ENCODE results near the gene C13orf46.

Gene C13orf46

DNA sequence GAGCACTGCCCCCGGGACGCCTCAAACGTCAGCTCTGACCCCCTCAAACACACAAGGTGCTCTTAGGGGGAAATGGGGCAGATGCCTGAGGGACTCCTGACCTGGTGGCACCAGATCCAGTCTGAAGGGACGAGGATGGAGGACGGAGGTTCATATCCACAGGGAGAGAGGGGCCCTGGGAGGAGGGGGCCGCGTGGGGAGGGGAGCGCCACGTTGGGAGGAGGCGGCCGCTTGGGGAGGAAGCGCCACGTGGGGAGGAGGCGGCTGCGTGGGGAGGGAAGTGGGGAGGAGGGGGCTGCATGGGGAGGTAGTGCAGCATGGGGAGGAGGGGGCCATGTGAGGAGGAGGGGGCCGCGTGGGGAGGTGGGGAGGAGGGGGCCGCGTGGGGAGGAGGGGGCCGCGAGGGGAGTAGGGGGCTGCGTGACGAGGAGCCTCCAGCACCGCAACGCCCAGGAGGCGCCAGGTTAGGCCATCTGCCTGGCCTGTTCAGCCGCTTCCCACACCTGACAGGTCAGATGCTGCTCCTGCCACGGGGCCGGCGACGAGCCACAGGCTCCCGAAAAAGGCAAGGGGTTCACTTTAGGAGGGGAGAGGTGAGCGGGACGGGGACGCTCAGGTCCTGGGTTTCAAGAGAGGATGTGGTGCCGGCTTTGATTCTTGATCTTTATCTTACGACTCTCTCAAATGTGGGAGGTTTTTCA lies 36.7 kb upstream of the C13orf46 start:
- H3K27me3 ChIP-seq (ENCODE audit: control insufficient read depth, insufficient read depth, low read length), result no peaks in the 10 kb centered on the region
- peaks cover 6% of the 10 kb centered on the region; the same call in 1 of the 2 replicates for H3K36me3 ChIP-seq (ENCODE audit: control insufficient read depth, insufficient read depth, low read length)
- H3K27ac ChIP-seq (ENCODE audit: low read length), result no peak overlapping the region
- WGBS (ENCODE audit: insufficient coverage, insufficient read length), result no CpG with 5 or more reads among the region's 37 CpGs
- no peak overlapping the region for H3K4me3 ChIP-seq (ENCODE audit: low read length)
- H3K4me1 ChIP-seq (ENCODE audit: control insufficient read depth, insufficient read depth, low read length), result no peaks in the 10 kb centered on the region
- DNase-seq (ENCODE audit: low read depth, low spot score), result no peak
- no peaks in the 10 kb centered on the region for H3K9me3 ChIP-seq (ENCODE audit: control insufficient read depth, insufficient read depth, low read length)

DNA sequence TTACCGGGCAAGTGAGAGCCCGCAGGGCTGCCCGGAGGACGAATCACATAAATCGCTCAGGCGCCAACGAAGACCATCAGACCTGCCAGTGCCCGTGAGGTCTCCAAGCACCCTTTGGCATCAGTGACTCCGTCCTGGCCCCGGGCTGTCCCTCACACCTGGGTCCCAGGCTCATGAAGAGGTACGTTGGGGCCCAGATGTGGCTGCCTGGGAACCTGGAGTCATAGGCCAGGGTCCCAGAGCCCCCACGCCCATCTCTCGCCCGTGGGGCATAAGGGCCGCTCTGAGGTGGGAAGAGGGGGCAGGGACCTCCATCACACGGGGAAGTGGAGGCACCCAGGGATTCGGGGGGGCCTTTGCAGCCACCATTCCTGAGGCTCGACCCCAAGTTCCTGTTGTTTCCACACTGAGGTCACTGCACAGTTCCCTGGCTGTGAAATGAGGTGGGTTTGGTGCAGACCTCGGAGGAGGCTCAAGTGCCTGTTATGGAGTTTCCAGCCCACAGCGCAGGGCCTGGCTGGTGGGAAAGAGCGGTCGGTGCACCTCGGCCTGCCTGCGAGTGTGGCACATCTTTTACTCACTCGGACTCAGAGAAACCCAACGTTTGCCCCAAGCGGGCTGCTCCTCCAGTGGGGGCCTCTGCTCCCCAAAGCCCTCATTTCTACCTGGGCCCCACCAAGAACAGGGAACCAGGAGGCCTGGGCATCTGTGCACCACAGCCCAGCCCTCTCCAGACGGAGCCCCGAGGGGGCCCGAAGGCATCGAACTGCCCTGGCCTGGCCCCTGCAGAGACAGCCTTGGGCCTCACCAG lies 35.9 kb upstream of the C13orf46 start:
- Histone ChIP-seq H3K9me3 (ENCODE audit: control insufficient read depth, insufficient read depth, low read length) (no peaks in the 10 kb centered on the region), H3K4me1 (ENCODE audit: control insufficient read depth, insufficient read depth, low read length) (no peaks in the 10 kb centered on the region), H3K27me3 (ENCODE audit: control insufficient read depth, insufficient read depth, low read length) (no peaks in the 10 kb centered on the region), H3K4me3 (ENCODE audit: low read length) (no peak overlapping the region), H3K36me3 (ENCODE audit: control insufficient read depth, insufficient read depth, low read length) (peaks cover 6% of the 10 kb centered on the region; the same call in 1 of the 2 replicates), H3K27ac (ENCODE audit: low read length) (no peak overlapping the region)
- no CpG with 5 or more reads among the region's 31 CpGs for WGBS (ENCODE audit: insufficient coverage, insufficient read length)
- no peak for DNase-seq (ENCODE audit: low read depth, low spot score)

DNA sequence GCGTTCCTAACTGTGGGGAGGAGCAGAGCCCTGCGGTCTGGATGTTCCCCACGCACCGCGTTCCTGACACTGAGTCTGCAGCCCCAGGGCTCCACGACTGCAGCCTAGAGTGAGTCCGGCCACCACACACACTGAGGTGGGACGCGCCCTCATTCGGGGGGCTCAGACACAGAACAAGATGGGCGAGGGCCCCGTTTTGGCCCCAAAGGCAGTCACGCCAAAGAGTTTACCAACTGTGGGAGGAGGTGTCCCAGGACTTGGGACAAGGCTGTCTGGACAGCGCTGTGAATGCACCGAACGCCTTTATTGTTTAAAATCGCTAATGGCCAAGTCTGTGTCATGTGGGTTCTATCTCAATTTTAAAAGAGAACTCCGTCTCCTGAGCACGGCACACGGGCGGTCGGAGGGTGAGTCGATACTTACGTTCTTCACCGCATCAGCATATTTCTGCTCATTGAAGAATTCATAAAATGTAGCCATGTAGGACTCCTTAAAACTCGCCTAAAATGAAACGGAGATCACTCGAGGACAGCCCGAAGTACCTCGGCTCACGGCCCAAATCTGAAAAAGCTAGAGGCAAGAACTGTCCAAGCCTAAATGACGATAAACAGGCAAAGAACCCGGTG lies 35.2 kb upstream of the C13orf46 start:
- Histone ChIP-seq H3K4me3 (ENCODE audit: low read length) (no peak overlapping the region), H3K27ac (ENCODE audit: low read length) (no peak overlapping the region), H3K4me1 (ENCODE audit: control insufficient read depth, insufficient read depth, low read length) (no peaks in the 10 kb centered on the region), H3K9me3 (ENCODE audit: control insufficient read depth, insufficient read depth, low read length) (no peaks in the 10 kb centered on the region), H3K36me3 (ENCODE audit: control insufficient read depth, insufficient read depth, low read length) (peaks cover 6% of the 10 kb centered on the region; the same call in 1 of the 2 replicates), H3K27me3 (ENCODE audit: control insufficient read depth, insufficient read depth, low read length) (no peaks in the 10 kb centered on the region)
- no peak for DNase-seq (ENCODE audit: low read depth, low spot score)
- no CpG with 5 or more reads among the region's 33 CpGs for WGBS (ENCODE audit: insufficient coverage, insufficient read length)

DNA sequence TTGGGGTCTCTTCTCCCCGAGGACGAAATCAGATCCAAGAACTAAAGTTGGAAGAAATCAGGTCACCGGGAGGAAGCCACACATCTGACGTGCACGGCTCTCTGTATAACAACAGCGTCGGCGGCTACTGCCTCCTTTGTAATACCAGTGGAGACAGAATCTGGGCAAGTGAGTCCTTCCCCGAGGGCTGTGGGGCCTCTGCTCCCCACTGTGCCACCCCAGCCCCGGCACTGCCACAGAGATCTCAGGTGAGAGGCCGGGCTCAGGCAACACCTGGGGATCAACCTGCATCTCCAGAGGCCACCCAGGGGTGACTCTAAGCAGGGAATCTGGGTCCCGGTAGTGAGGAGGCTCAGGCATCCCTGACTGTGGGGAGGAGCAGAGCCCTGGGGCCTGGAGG lies 33.7 kb upstream of the C13orf46 start:
- WGBS (ENCODE audit: insufficient coverage, insufficient read length), result no CpG with 5 or more reads among the region's 12 CpGs
- no peak overlapping the region for H3K4me3 ChIP-seq (ENCODE audit: low read length)
- H3K27me3 ChIP-seq (ENCODE audit: control insufficient read depth, insufficient read depth, low read length), result no peaks in the 10 kb centered on the region
- no peak overlapping the region for H3K27ac ChIP-seq (ENCODE audit: low read length)
- peaks cover 6% of the 10 kb centered on the region; the same call in 1 of the 2 replicates for H3K36me3 ChIP-seq (ENCODE audit: control insufficient read depth, insufficient read depth, low read length)
- DNase-seq (ENCODE audit: low read depth, low spot score), result no peak
- no peaks in the 10 kb centered on the region for H3K9me3 ChIP-seq (ENCODE audit: control insufficient read depth, insufficient read depth, low read length)
- no peaks in the 10 kb centered on the region for H3K4me1 ChIP-seq (ENCODE audit: control insufficient read depth, insufficient read depth, low read length)

DNA sequence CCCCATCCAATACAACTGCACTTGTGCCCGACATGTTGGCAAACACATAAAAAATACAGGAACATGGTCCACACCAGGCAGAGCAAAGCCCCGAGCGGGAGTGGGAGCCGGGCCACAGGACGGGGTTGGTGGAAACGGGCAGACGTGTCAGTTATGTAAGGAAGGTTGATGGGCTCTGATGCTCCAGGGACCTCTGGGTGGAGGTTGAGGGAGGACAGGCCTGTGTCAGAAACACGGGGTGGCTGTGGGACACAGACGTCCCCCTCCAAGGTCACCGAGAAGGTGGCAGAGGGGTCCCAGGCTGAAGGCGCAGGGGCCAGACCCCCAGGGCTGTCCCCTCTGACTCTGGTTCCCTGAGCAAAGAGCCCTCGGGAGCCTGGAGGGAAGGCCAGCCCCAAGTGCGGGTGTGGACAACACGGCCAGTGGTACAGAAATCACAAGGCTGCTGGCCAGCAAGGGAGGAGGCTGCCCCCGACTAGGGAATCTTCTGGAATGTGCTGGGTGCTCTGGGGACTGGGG lies 31.4 kb upstream of the C13orf46 start:
- Histone ChIP-seq H3K4me3 (ENCODE audit: low read length) (no peak overlapping the region), H3K9me3 (ENCODE audit: control insufficient read depth, insufficient read depth, low read length) (no peaks in the 10 kb centered on the region), H3K36me3 (ENCODE audit: control insufficient read depth, insufficient read depth, low read length) (peaks cover 5% of the 10 kb centered on the region; the same call in 1 of the 2 replicates), H3K27ac (ENCODE audit: low read length) (no peak overlapping the region), H3K27me3 (ENCODE audit: control insufficient read depth, insufficient read depth, low read length) (no peaks in the 10 kb centered on the region), H3K4me1 (ENCODE audit: control insufficient read depth, insufficient read depth, low read length) (peaks cover 2% of the 10 kb centered on the region; the same call in 1 of the 2 replicates)
- no peak for DNase-seq (ENCODE audit: low read depth, low spot score)
- WGBS (ENCODE audit: insufficient coverage, insufficient read length), result no CpG with 5 or more reads among the region's 15 CpGs

DNA sequence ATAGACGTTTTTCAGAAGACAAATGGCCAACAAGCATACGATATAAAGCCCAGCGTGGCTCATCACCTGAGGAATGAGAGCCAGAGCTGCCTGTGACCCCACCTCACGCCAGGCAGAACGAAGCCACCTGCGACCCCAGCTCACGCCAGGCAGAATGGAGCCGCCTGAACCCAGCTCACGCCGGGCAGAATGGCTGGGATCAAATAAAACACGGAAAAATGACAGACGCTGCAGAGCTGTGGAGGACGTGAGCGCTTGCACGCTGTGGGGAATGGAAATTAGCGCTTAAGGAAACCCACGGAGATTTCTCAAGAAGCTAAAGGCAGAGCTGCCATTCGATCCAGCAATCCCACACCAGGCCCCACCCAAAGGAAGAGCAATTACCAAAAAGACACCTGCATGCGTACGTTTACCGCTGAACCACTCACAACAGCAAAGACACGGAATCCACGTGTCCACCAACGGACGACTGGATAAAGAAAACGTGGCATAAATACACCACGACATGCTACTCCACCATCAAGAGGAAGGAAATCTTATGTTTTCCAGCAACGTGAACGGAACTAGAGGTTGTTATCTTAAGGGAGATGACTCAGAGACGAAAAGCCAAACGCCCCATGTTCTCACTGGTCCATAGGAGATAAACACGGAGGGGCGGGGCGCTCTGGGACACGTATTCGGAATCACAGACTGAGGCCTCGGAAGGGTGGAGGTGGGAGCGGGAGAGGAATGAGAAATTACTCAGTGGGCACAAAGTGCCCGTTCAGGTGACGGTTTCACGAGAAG lies 30.7 kb upstream of the C13orf46 start:
- Histone ChIP-seq H3K36me3 (ENCODE audit: control insufficient read depth, insufficient read depth, low read length) (peaks cover 2% of the 10 kb centered on the region; the same call in 1 of the 2 replicates), H3K27me3 (ENCODE audit: control insufficient read depth, insufficient read depth, low read length) (no peaks in the 10 kb centered on the region), H3K9me3 (ENCODE audit: control insufficient read depth, insufficient read depth, low read length) (no peaks in the 10 kb centered on the region), H3K4me1 (ENCODE audit: control insufficient read depth, insufficient read depth, low read length) (peaks cover 2% of the 10 kb centered on the region; the same call in 1 of the 2 replicates), H3K4me3 (ENCODE audit: low read length) (no peak overlapping the region), H3K27ac (ENCODE audit: low read length) (no peak overlapping the region)
- DNase-seq (ENCODE audit: low read depth, low spot score), result no peak
- no CpG with 5 or more reads among the region's 41 CpGs for WGBS (ENCODE audit: insufficient coverage, insufficient read length)

DNA sequence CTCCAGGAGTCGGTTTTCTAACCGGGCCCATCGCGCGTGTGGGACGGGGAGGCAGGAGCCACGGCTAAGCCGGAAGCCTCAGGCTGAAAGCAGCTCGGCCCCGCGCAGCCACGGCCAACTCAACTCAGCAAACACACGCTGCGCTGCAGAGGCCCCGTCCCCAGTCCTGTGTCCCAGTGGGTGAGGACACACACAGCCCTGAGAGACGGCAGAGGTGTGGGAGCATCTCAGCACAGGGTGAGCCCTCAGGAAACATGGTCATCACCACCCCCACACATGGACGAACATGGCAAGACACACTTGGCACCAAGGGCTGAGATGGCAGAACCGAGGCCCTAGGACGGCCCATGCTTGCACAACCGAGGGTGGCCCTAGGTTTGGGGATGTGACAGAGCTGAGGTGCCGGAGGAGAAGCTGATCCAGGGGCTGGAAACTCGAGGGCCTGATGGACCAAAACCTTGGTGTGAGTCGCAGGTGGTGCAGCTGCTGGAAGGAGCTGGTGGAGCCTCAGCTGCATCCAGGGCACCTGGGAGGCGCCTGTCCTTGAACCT lies 29.0 kb upstream of the C13orf46 start:
- no CpG with 5 or more reads among the region's 24 CpGs for WGBS (ENCODE audit: insufficient coverage, insufficient read length)
- H3K4me1 ChIP-seq (ENCODE audit: control insufficient read depth, insufficient read depth, low read length), result peaks cover 2% of the 10 kb centered on the region; the same call in 1 of the 2 replicates

DNA sequence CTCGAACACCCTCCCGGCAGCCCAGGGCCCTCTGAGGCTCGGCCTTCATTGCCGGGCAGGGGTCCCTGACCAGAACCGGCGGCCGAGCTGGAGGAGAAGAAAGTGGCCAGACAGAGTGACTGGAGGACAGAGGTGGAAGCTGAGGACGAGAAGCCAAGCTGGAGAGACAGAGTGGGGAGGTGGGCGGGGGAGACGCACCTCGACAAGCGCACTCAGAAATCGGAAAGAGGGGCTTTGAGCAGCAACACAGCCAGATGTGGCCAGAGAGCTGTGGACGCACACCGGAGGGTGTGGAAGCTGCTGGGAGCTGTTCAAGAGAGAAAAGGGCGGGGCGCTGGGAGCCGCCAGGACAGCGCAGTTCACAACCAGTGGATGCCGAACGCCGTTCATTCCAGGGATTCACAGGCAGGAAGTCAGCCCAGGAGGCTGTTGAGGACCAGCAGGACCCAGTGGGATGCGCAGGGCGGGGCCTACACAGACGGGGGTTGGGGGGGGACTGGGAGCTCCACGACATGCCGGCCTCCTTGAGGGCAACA lies 28.2 kb upstream of the C13orf46 start:
- H3K4me3 ChIP-seq (ENCODE audit: low read length), result no peak overlapping the region
- no peaks in the 10 kb centered on the region for H3K9me3 ChIP-seq (ENCODE audit: control insufficient read depth, insufficient read depth, low read length)
- H3K27ac ChIP-seq (ENCODE audit: low read length), result no peak overlapping the region
- WGBS (ENCODE audit: insufficient coverage, insufficient read length), result no CpG with 5 or more reads among the region's 27 CpGs
- no peak for DNase-seq (ENCODE audit: low read depth, low spot score)
- no peaks in the 10 kb centered on the region for H3K27me3 ChIP-seq (ENCODE audit: control insufficient read depth, insufficient read depth, low read length)
- H3K36me3 ChIP-seq (ENCODE audit: control insufficient read depth, insufficient read depth, low read length), result peaks cover 2% of the 10 kb centered on the region; the same call in 1 of the 2 replicates
- peaks cover 2% of the 10 kb centered on the region; the same call in 1 of the 2 replicates for H3K4me1 ChIP-seq (ENCODE audit: control insufficient read depth, insufficient read depth, low read length)

More for the DNA sequence above, 29.0 kb upstream of the C13orf46 start:
- H3K36me3 ChIP-seq (ENCODE audit: control insufficient read depth, insufficient read depth, low read length), result peaks cover 2% of the 10 kb centered on the region; the same call in 1 of the 2 replicates
- H3K9me3 ChIP-seq (ENCODE audit: control insufficient read depth, insufficient read depth, low read length), result no peaks in the 10 kb centered on the region
- DNase-seq (ENCODE audit: low read depth, low spot score), result no peak
- no peak overlapping the region for H3K27ac ChIP-seq (ENCODE audit: low read length)
- H3K27me3 ChIP-seq (ENCODE audit: control insufficient read depth, insufficient read depth, low read length), result no peaks in the 10 kb centered on the region
- no peak overlapping the region for H3K4me3 ChIP-seq (ENCODE audit: low read length)

DNA sequence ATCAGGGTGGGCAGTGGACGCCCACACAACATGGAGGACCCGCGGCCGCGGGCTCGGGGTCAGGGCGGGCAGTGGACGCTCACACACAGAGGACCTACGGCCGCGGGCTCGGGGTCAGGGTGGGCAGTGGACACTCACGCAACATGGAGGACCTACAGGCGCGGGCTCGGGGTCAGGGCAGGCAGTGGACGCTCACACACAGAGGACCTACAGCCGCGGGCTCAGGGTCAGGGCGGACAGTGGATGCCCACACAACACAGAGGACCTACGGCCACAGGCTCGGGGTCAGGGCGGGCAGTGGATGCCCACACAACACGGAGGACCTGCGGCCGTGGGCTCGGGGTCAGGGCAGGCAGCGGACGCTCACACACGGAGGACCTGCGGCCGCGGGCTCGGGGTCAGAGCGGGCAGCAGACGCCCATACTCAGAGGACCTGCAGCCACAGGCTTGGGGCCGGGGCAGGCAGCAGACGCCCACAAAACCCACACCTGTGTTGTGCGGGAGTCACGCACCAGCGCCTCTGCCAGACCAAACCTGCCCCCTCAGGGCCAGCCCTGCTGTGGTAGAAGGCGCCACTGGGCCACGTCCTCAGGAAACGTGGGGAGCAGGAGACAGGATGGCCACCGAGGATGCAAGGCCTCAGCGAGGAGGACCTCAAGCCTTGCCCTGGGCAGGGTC lies 27.6 kb upstream of the C13orf46 start:
- no CpG with 5 or more reads among the region's 46 CpGs for WGBS (ENCODE audit: insufficient coverage, insufficient read length)
- H3K36me3 ChIP-seq (ENCODE audit: control insufficient read depth, insufficient read depth, low read length), result peaks cover 4% of the 10 kb centered on the region; the same call in 1 of the 2 replicates
- H3K27ac ChIP-seq (ENCODE audit: low read length), result no peak overlapping the region
- no peaks in the 10 kb centered on the region for H3K27me3 ChIP-seq (ENCODE audit: control insufficient read depth, insufficient read depth, low read length)
- H3K4me1 ChIP-seq (ENCODE audit: control insufficient read depth, insufficient read depth, low read length), result peaks cover 2% of the 10 kb centered on the region; the same call in 1 of the 2 replicates
- no peaks in the 10 kb centered on the region for H3K9me3 ChIP-seq (ENCODE audit: control insufficient read depth, insufficient read depth, low read length)
- H3K4me3 ChIP-seq (ENCODE audit: low read length), result no peak overlapping the region
- no peak for DNase-seq (ENCODE audit: low read depth, low spot score)

Data from iPS DF 6.9 (cell line).